Hepatocyte (in vitro differentiated cells): ENCODE results near the gene LEF1.

Source experiments
- CTCF ChIP-seq: fragments of 200-600 bp; sonication (generic); IDR thresholded peaks from 2 replicates; pipeline ENCODE4 v1.5.1; 2016; ENCODE audit warnings: antibody characterized with exemption, mild to moderate bottlenecking; ENCODE audit not compliant: poor library complexity
- EZH2 ChIP-seq: fragments of 200-600 bp; sonication (generic); IDR thresholded peaks from 2 replicates; pipeline ENCODE4 v1.6.1; 2016; ENCODE audit warnings: antibody characterized with exemption, mild to moderate bottlenecking, borderline replicate concordance

- no peak for TF ChIP-seq CTCF
- no peak for TF ChIP-seq EZH2
Observed at GRCh38 chr4:108142870-108143269, 25.9 kb downstream of the LEF1 start.
